Neural cell (in vitro differentiated cells): ENCODE data around the gene ZFP1. TPM values are rescaled to one million over a fixed set of nuclear protein-coding genes. Genes with fewer than 3 reads are reported as not detected.

ENCODE experiments used
- H2AFZ ChIP-seq: fragments of 200-600, 300-800 bp; sonication (generic), shearing (Covaris generic); 2 replicates; pipeline ENCODE4 v1.6.0; 2014; ENCODE audit warnings: low read depth, mild to moderate bottlenecking, antibody characterized with exemption, low read length, moderate library complexity
- H3F3A ChIP-seq: fragments of 200-600 bp; shearing (Covaris generic); 2 replicates; pipeline ENCODE4 v1.6.1; 2016; ENCODE audit warnings: mild to moderate bottlenecking, moderate library complexity, mixed read lengths, antibody characterized with exemption, low read length; ENCODE audit not compliant: insufficient read depth, poor library complexity, severe bottlenecking
- H3K27ac ChIP-seq: fragments of 200-600, 300-800 bp; sonication (generic), shearing (Covaris generic); 2 replicates; pipeline ENCODE4 v1.5.1; 2014; ENCODE audit warnings: mild to moderate bottlenecking, low read length, moderate library complexity
- H3K27me3 ChIP-seq: fragments of 300-800, 200-600 bp; sonication (generic), shearing (Covaris generic); 2 replicates; pipeline ENCODE4 v1.6.0; 2014; ENCODE audit warnings: mild to moderate bottlenecking, low read depth, low read length, moderate library complexity; ENCODE audit not compliant: insufficient read depth
- H3K36me3 ChIP-seq: fragments of 300-800, 200-600 bp; sonication (generic), shearing (Covaris generic); 2 replicates; pipeline ENCODE4 v1.5.1; 2014; ENCODE audit warnings: mild to moderate bottlenecking, antibody characterized with exemption, low read length, moderate library complexity; ENCODE audit not compliant: insufficient read depth
- H3K4me2 ChIP-seq: fragments of 300-800, 200-600 bp; sonication (generic), shearing (Covaris generic); 2 replicates; pipeline ENCODE4 v1.6.0; 2014; ENCODE audit warnings: mild to moderate bottlenecking, low read length
- H3K4me3 ChIP-seq: fragments of 300-800, 200-600 bp; sonication (generic), shearing (Covaris generic); 2 replicates; pipeline ENCODE4 v1.5.1; 2014; ENCODE audit warnings: mild to moderate bottlenecking, low read length, moderate library complexity
- H3K79me2 ChIP-seq: fragments of 200-600 bp; shearing (Covaris generic); replicated peaks from 2 replicates; pipeline ENCODE4 v1.6.0; 2014; ENCODE audit warnings: mild to moderate bottlenecking, low read length, moderate library complexity; ENCODE audit not compliant: insufficient read depth
- H3K9ac ChIP-seq: fragments of 300-800, 200-600 bp; sonication (generic), shearing (Covaris generic); 2 replicates; pipeline ENCODE4 v1.6.1; 2016; ENCODE audit warnings: mild to moderate bottlenecking, low read length, mixed read lengths
- H3K9me2 ChIP-seq: fragments of 200-600 bp; shearing (Covaris generic); 2 replicates; pipeline ENCODE4 v1.6.1; 2016; ENCODE audit warnings: mild to moderate bottlenecking, low read length, mixed read lengths; ENCODE audit not compliant: insufficient read depth
- H3K9me3 ChIP-seq: fragments of 200-600, 300-800 bp; sonication (generic), shearing (Covaris generic); 2 replicates; pipeline ENCODE4 v1.6.1; 2016; ENCODE audit warnings: mild to moderate bottlenecking, mixed run types, low read length, moderate library complexity, mixed read lengths
- H4K20me1 ChIP-seq: fragments of 200-600 bp; shearing (Covaris generic); 2 replicates; pipeline ENCODE4 v1.6.1; 2016; ENCODE audit warnings: mild to moderate bottlenecking, mixed run types; ENCODE audit not compliant: insufficient read depth
- EP300 ChIP-seq: fragments of 450-650 bp; conservative IDR thresholded peaks from 2 replicates; pipeline ENCODE4 v1.6.1; 2014; ENCODE audit warnings: antibody characterized with exemption, mild to moderate bottlenecking, moderate library complexity; ENCODE audit not compliant: poor library complexity, severe bottlenecking
- EZH2 ChIP-seq: fragments of 200-600, 300-800 bp; shearing (Covaris generic), sonication (generic); IDR thresholded peaks from 2 replicates; pipeline ENCODE4 v1.6.1; 2014; ENCODE audit warnings: antibody characterized with exemption, low read length, borderline replicate concordance, mild to moderate bottlenecking; ENCODE audit not compliant: insufficient read depth, poor library complexity, severe bottlenecking
- MXI1 ChIP-seq: fragments of 450-650 bp; conservative IDR thresholded peaks from 2 replicates; pipeline ENCODE4 v1.6.1; 2014; ENCODE audit warnings: antibody characterized with exemption, mild to moderate bottlenecking; ENCODE audit not compliant: poor library complexity, severe bottlenecking
- POLR2AphosphoS5 ChIP-seq: IDR thresholded peaks from 2 replicates; pipeline ENCODE4 v1.6.1; 2012
- RAD21 ChIP-seq: fragments of 450-650 bp; conservative IDR thresholded peaks from 2 replicates; pipeline ENCODE4 v1.6.1; 2014; ENCODE audit warnings: antibody characterized with exemption, mild to moderate bottlenecking, moderate library complexity
- REST ChIP-seq: IDR thresholded peaks from 2 replicates; pipeline ENCODE4 v1.6.1; 2012; ENCODE audit warnings: borderline replicate concordance
- SMC3 ChIP-seq: fragments of 450-650 bp; conservative IDR thresholded peaks from 2 replicates; pipeline ENCODE4 v1.6.1; 2014; ENCODE audit warnings: antibody characterized with exemption, mild to moderate bottlenecking, moderate library complexity; ENCODE audit not compliant: poor library complexity
- TAF1 ChIP-seq: IDR thresholded peaks from 2 replicates; pipeline ENCODE4 v1.6.1; 2012; ENCODE audit warnings: low read depth
- polyA plus RNA-seq: library from polyadenylated mRNA; depleted of rRNA; stranded (reverse); fragments of >200 nt; gene quantifications from 2 replicates; pipeline ENCODE4 v1.2.3, GENCODE V29; 2014
- TF ChIP-seq, protein P1 (sequence below): fragments of 450-650 bp; IDR thresholded peaks from 2 replicates; pipeline ENCODE4 v1.5.1; 2014; ENCODE audit warnings: antibody characterized with exemption, mild to moderate bottlenecking, moderate library complexity; ENCODE audit not compliant: poor library complexity, severe bottlenecking

ZFP1 gene
- polyA plus RNA-seq, 1 donor from 2014 or later = 47.1 TPM

- Histone ChIP-seq H3K27me3 (no peaks in the 10 kb centered on the region), H3K9me2 (no peaks in the 10 kb centered on the region), H3K9ac (no peak within 1 kb of the TSS), H3K27ac (no peak within 1 kb of the TSS), H3F3A (no peaks in the 10 kb centered on the region), H3K79me2 (no peaks in the 10 kb centered on the region), H4K20me1 (no peaks in the 10 kb centered on the region), H3K4me3 (no peak within 1 kb of the TSS), H3K36me3 (no peaks in the 10 kb centered on the region), H3K9me3 (no peaks in the 10 kb centered on the region), H2AFZ (no peak within 1 kb of the TSS), H3K4me2 (no peak within 1 kb of the TSS)
- TF ChIP-seq EP300 (no peak), REST (no peak), SMC3 (no peak), POLR2AphosphoS5 (no peak), TAF1 (no peak), MXI1 (no peak), RAD21 (no peak), EZH2 (no peak)
- TF ChIP-seq, protein P1, sequence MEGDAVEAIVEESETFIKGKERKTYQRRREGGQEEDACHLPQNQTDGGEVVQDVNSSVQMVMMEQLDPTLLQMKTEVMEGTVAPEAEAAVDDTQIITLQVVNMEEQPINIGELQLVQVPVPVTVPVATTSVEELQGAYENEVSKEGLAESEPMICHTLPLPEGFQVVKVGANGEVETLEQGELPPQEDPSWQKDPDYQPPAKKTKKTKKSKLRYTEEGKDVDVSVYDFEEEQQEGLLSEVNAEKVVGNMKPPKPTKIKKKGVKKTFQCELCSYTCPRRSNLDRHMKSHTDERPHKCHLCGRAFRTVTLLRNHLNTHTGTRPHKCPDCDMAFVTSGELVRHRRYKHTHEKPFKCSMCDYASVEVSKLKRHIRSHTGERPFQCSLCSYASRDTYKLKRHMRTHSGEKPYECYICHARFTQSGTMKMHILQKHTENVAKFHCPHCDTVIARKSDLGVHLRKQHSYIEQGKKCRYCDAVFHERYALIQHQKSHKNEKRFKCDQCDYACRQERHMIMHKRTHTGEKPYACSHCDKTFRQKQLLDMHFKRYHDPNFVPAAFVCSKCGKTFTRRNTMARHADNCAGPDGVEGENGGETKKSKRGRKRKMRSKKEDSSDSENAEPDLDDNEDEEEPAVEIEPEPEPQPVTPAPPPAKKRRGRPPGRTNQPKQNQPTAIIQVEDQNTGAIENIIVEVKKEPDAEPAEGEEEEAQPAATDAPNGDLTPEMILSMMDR = no peak
These were observed 70.1 kb downstream of the ZFP1 start, which contains the start of gene CTRB1 for GRCh38 chr16:75218256-75219076. Gene CTRB1 (plus strand): TSS chr16:75218988. CDS start chr16:75219008, 20 bp downstream.

DNA sequence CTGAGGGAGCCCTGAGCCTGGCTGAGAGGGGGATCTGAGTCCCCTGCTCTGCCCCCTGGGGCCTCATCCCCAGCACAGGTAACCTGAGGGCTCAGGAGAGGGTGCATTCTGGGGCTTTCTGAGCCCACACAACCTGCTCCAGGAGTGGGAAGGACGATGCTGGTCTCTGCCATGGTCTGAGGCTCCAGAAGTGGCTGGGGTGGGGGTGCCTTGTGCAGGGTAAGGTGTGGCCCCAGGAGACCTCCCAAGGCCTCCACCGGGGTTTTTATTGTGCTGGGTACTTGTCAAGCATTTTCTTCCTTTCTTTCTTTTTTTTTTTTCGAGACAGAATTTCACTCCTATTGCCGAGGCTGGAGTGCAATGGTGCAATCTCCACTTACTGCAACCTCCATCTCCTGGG is 70.8 kb downstream of the ZFP1 start:
- no peak for TF ChIP-seq EP300
- no peak for TF ChIP-seq TAF1
- no peak overlapping the region for H3K4me3 ChIP-seq
- no peaks in the 10 kb centered on the region for H3K27me3 ChIP-seq
- no peak overlapping the region for H3K27ac ChIP-seq
- no peaks in the 10 kb centered on the region for H3K36me3 ChIP-seq
- no peaks in the 10 kb centered on the region for H3K79me2 ChIP-seq
- no peaks in the 10 kb centered on the region for H3F3A ChIP-seq
- no peaks in the 10 kb centered on the region for H4K20me1 ChIP-seq
- no peak overlapping the region for H3K4me2 ChIP-seq
- no peak overlapping the region for H3K9ac ChIP-seq
- H3K9me2 ChIP-seq = no peaks in the 10 kb centered on the region
- no peaks in the 10 kb centered on the region for H3K9me3 ChIP-seq
- no peak overlapping the region for H2AFZ ChIP-seq
